Measurements from ENCODE around the gene HNRNPF.

The HNRNPF gene

DNA sequence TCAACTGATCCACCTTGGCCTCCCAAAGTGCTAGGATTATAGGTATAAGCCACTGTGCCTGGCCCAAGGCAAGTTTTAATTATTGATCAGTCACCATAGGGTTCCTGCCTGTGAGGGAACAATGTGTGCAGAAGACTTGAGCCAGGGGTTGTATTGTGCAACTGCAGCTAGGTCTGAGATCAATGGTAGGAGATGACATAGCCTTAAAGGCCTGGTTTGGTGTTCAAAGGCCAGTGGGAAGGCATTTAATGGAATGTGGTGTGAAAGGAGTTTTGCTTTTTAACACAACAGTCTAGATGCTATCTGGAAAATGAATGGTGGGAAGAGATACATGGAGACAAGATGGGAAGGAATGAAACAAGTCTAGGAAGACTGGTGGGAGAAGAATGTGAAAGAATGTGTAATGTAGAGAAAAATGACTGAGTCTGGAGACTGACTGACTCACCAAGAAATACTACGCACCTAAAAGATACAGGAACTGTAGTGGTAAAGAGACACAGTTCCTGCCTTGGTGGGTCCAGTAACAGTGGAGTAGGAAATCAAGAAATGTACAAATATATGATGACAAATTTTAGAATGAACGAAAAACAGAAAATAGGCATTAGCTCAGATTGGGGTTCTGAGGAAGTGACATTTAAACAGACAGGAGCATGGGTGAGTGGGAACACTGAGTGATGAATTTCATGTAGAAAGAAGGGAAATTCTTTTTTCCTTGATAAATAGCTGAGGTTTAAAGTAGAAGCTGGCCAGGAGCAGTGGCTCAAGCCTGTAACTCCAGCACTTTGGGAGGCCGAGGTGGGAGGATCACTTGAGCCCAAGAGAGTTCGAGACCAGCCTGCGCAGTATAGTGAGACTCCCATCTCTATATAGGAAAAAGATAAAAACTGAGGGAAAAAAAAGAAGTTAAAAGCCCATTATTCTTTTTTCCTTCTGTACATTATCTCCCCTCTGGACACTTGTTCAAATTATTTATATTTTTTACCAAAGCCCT is 9.4 kb downstream of the HNRNPF start:
- no peak for TF ChIP-seq CTCF (IDR thresholded peaks at IDR 0.05; ENCODE audit: low read depth, low read length)

DNA sequence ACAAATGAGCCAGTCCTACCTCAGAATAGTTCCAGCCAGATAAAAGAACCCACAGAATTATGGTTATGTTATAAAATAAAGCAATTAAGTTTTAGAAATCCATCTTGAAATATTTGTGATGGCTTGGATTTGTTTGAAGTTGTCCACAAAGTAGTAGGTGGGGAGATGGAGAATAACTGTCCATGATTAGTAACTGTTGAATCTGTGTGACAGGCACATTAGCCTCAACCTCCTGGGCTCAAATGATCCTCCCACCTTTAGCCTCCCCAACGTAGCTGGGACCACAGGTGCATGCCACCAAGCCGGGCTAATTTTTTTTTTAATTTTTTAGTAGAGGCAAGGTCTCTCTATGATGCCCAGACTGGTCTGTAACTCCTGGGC is 10.1 kb downstream of the HNRNPF start:
- TF ChIP-seq CTCF (IDR thresholded peaks at IDR 0.05; ENCODE audit: low read depth, low read length): no peak
- H3K4me3 ChIP-seq (ENCODE audit: low read depth, low read length): no peak overlapping the region

More for the DNA sequence above, 9.4 kb downstream of the HNRNPF start:
- no peak overlapping the region for H3K4me3 ChIP-seq (ENCODE audit: low read depth, low read length)

DNA sequence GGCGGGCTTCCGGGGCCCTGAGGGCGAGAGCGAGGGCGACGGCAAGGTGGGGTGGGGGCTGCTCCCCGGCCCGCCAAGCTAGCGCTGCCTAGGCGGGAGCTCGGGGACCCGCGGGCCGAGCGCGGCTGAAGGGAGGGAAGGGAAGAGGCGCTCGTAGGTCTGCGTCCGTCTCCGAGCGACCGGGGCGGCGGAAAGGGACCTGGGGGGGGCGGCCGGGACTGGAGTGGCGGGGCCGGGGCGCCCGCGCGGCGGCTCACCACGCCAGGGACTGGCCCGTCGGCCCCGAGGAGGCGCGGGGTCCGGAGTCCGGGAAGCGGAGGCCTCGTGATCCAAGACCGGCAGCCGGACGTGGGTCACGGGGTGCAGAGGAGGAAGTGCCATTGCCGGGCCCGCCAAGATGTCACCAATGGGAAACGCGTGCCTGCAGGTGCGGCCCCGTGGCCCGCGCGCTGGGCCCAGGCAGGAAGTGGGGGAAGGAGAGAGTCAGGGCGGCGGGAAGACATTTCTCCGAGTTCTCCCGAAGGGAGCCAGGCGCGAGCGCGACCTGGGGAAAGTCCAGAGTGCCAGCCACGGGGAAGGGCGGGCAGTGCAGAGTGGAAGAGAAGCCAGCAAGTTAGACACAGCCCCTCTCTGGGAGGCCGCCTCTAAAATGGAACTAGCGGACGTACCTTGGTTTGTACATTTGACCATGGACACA is 11.9 kb downstream of the HNRNPF start:
- TF ChIP-seq CTCF (IDR thresholded peaks at IDR 0.05; ENCODE audit: low read depth, low read length): no peak
- peak overlapping the region; percentile 59 for H3K4me3 ChIP-seq (ENCODE audit: low read depth, low read length)

DNA sequence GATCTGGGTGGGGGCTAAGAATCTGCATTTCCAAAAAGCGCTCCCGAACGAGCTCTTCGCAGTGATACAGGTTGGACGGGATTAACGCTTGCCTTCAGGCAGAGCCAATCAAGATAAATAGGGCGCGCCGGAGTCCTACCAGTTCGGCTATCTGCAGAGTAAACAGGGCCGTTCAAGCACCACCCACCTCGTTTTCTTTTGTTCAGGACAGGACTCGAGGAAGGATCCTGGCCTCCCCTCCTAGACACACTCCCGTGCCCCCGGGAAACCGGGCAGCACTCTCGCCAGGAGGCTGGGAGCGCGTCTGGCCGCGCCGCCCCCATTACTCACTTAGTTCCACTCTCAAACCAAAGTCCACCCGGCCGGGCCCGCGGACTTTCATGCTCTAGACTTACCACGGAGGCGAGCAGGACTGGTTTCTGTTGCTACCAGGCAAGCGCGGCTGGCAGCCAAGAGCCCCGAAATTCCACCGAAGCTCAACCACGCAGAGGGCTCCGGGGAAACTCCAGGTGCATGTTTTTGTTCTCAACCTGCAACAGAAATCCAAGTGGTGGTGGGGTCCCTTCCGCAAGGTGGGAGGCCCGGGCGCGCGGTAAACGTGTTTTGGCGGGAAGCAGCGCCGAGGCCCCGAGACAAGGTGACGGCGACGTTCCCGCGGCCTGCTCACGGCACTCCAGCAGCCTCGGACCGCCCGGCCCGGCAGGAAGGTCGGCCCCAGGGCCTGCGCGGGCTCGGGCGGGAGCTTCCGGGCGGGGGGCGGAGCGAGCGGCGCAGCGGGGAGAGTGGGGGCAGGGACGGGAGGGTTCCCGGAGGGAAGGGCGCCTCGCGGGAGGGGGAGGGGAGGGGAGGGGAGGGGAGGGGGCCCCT is 12.7 kb downstream of the HNRNPF start:
- peak overlapping the region; percentile 59 for H3K4me3 ChIP-seq (ENCODE audit: low read depth, low read length)
- TF ChIP-seq CTCF (IDR thresholded peaks at IDR 0.05; ENCODE audit: low read depth, low read length): no peak

DNA sequence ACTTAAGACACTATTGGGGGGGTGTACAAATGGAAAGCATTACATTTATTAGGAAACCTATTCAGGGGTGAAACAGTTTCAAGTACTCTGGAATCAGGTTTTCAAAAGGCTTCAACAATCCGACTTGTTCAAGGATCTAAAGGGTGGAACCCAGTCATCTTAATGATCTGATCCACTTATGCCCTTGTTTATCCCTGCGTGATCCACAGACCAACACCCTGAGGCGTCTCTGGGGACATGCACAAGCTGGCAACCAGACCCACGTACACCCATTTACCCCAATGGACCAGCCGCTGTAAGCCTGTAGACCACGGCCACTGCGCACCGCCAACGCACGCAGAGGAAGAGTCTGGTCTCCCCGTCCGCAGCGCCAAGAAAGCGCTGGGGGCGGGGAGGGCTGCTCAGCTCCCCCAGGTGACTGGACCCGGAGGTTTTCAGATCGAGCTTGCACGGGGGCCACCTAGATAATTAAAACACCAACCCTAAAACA is 13.4 kb downstream of the HNRNPF start:
- TF ChIP-seq CTCF (IDR thresholded peaks at IDR 0.05; ENCODE audit: low read depth, low read length): no peak
- peak overlapping the region; percentile 59 for H3K4me3 ChIP-seq (ENCODE audit: low read depth, low read length)

DNA sequence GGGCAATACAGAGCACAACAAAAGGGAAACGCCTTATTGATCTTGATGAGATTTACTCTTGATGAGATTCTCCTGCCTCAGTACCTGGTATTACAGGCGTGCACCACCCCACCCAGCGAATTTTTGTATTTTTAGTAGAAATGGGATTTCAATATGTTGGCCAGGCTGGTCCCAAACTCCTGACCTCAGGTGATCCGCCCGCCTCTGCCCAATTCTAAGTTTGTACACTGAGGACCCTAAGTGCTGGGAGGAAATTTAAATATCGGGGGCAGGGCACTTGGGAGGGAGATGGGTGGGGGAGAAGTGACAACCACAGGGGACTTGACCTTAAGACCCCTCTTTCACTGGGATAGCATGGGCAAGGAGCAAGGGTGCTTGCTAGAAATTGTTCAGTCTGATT is 14.1 kb downstream of the HNRNPF start:
- no peak for TF ChIP-seq CTCF (IDR thresholded peaks at IDR 0.05; ENCODE audit: low read depth, low read length)
- peak overlapping the region; percentile 59 for H3K4me3 ChIP-seq (ENCODE audit: low read depth, low read length)

All from WI38 (cell line).